ENCODE data around the gene PSMB7. TPM values are rescaled to one million over a fixed set of nuclear protein-coding genes. Genes with fewer than 3 reads are reported as not detected.

Gene PSMB7
- total and polyA plus RNA-seq, 2 of the 4 experiments (the other 2 are of a cell fraction), result 340 to 430 TPM

DNA sequence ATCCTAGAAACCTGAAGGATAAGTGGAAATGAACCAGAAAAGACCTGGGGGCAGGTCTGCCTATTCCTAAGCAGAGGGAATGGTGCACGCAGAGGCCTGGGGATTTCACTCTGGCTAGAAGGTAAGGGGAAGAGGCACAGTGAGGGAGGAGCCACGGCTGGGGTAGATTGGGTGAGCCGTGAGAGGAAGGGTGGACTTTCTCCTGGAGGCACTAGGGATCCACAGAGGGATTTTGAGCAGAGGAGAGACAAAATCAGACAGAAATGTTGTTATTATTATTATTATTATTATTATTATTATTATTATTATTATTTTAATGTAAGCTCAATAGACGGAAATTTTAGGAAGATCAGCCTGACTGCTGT, 32.0 kb upstream of the PSMB7 start:
- intact Hi-C loops (cut with micrococcal nuclease), result no loop called here
- Histone ChIP-seq H3K56ac (ENCODE audit: extremely low read depth, insufficient read depth, low read length) (no peak overlapping the region), H2BK120ac (ENCODE audit: low read depth, low read length) (no peak overlapping the region), H3K18ac (ENCODE audit: low read depth, low read length) (no peak overlapping the region), H3K14ac (replicated peaks; ENCODE audit: low read depth, low read length) (no peak overlapping the region), H3K36me3 (ENCODE audit: control insufficient read depth, insufficient read depth, low read length) (no peaks in the 10 kb centered on the region), H2AK5ac (ENCODE audit: low read depth, low read length) (no peak overlapping the region), H2AFZ (replicated peaks; ENCODE audit: low read length, poor library complexity) (no peak overlapping the region), H4K5ac (ENCODE audit: low read depth, low read length) (no peak overlapping the region), H2BK15ac (ENCODE audit: low read depth, low read length) (no peak overlapping the region), H3K9ac (ENCODE audit: low read depth, low read length) (no peak overlapping the region), H2BK5ac (ENCODE audit: low read depth, low read length, poor library complexity, severe bottlenecking) (no peak overlapping the region), H4K8ac (ENCODE audit: low read depth in 2 of 2, low read length in 2 of 2) (no peak overlapping the region), H3K9me1 (ENCODE audit: insufficient read depth, low read length) (no peaks in the 10 kb centered on the region), H3K27ac (ENCODE audit: insufficient read depth, low read length) (no peak overlapping the region), H3K4ac (ENCODE audit: low read depth, low read length) (no peak overlapping the region), H3K23ac (ENCODE audit: low read depth, low read length) (no peak overlapping the region), H3K4me3 (ENCODE audit: insufficient read depth, low read depth, low read length) (no peak overlapping the region), H4K20me1 (ENCODE audit: insufficient read depth, low read length) (no peaks in the 10 kb centered on the region), H4K91ac (ENCODE audit: insufficient read depth, low read depth, low read length) (no peak overlapping the region), H3K4me2 (ENCODE audit: low read depth, low read length) (no peak overlapping the region), H3K9me3 (ENCODE audit: control insufficient read depth, insufficient read depth, low read length) (peaks cover 3% of the 10 kb centered on the region), H3K4me1 (ENCODE audit: control insufficient read depth, insufficient read depth, low read length) (no peaks in the 10 kb centered on the region), H2AK9ac (replicated peaks; ENCODE audit: low read depth, low read length, poor library complexity) (no peak overlapping the region), H3K27me3 (ENCODE audit: control insufficient read depth, insufficient read depth, low read length) (peaks cover 37% of the 10 kb centered on the region), H2BK20ac (ENCODE audit: low read depth, low read length) (no peak overlapping the region), H3K79me1 (ENCODE audit: low read depth in 1 of 2, low read length in 2 of 2) (no peaks in the 10 kb centered on the region)
- CTCF ChIA-PET, result interaction anchor here (0.6 kb wide), 1 partner anchor 622 kb away, joined by 3 read pairs; no protein-coding TSS in a partner anchor
- WGBS, 2 experiments (ENCODE audit: extremely low coverage in 2 of 2, insufficient read length in 1 of 2), result no CpG with 5 or more reads among the region's 4 CpGs
- POLR2A ChIA-PET (ENCODE audit: unreplicated experiment), result no interaction called here
- no peak for DNase-seq
- BruUV-seq (replicated peaks), result no TSS peak
- TF ChIP-seq, protein P1, sequence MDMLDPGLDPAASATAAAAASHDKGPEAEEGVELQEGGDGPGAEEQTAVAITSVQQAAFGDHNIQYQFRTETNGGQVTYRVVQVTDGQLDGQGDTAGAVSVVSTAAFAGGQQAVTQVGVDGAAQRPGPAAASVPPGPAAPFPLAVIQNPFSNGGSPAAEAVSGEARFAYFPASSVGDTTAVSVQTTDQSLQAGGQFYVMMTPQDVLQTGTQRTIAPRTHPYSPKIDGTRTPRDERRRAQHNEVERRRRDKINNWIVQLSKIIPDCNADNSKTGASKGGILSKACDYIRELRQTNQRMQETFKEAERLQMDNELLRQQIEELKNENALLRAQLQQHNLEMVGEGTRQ (IDR thresholded peaks at IDR 0.05; ENCODE audit: low read depth, low read length), result no peak
- no peak for TF ChIP-seq RFX5 (IDR thresholded peaks at IDR 0.05; ENCODE audit: low read depth, low read length)
- no peak for TF ChIP-seq POLR2A (IDR thresholded peaks at IDR 0.05; ENCODE audit: low read depth, low read length)
- TF ChIP-seq, protein P2, sequence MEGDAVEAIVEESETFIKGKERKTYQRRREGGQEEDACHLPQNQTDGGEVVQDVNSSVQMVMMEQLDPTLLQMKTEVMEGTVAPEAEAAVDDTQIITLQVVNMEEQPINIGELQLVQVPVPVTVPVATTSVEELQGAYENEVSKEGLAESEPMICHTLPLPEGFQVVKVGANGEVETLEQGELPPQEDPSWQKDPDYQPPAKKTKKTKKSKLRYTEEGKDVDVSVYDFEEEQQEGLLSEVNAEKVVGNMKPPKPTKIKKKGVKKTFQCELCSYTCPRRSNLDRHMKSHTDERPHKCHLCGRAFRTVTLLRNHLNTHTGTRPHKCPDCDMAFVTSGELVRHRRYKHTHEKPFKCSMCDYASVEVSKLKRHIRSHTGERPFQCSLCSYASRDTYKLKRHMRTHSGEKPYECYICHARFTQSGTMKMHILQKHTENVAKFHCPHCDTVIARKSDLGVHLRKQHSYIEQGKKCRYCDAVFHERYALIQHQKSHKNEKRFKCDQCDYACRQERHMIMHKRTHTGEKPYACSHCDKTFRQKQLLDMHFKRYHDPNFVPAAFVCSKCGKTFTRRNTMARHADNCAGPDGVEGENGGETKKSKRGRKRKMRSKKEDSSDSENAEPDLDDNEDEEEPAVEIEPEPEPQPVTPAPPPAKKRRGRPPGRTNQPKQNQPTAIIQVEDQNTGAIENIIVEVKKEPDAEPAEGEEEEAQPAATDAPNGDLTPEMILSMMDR (conservative IDR thresholded peaks at IDR 0.05; ENCODE audit: low read depth, low read length), result no peak
- TF ChIP-seq, protein P3, sequence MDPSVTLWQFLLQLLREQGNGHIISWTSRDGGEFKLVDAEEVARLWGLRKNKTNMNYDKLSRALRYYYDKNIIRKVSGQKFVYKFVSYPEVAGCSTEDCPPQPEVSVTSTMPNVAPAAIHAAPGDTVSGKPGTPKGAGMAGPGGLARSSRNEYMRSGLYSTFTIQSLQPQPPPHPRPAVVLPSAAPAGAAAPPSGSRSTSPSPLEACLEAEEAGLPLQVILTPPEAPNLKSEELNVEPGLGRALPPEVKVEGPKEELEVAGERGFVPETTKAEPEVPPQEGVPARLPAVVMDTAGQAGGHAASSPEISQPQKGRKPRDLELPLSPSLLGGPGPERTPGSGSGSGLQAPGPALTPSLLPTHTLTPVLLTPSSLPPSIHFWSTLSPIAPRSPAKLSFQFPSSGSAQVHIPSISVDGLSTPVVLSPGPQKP (IDR thresholded peaks at IDR 0.05; ENCODE audit: borderline replicate concordance, low read depth, low read length), result no peak
- TF ChIP-seq MAFK (IDR thresholded peaks at IDR 0.05; ENCODE audit: low read depth, low read length), result no peak
- no peak for TF ChIP-seq MXI1 (IDR thresholded peaks at IDR 0.05; ENCODE audit: borderline replicate concordance, low read depth, low read length)
- TF ChIP-seq RCOR1 (IDR thresholded peaks at IDR 0.05; ENCODE audit: insufficient replicate concordance, low read length), result no peak
- no peak for TF ChIP-seq RAD21 (IDR thresholded peaks at IDR 0.05; ENCODE audit: low read length)
- no peak for TF ChIP-seq CHD1 (IDR thresholded peaks at IDR 0.05; ENCODE audit: low read depth, low read length)
- no peak for TF ChIP-seq BHLHE40 (IDR thresholded peaks at IDR 0.05; ENCODE audit: low read depth, low read length)
- no peak for TF ChIP-seq MAZ (IDR thresholded peaks at IDR 0.05; ENCODE audit: borderline replicate concordance, low read depth, low read length)
- TF ChIP-seq CEBPB (IDR thresholded peaks at IDR 0.05; ENCODE audit: low read depth, low read length), result no peak
- TF ChIP-seq NFE2L2 (IDR thresholded peaks at IDR 0.05; ENCODE audit: low read depth, low read length), result no peak
- no peak for TF ChIP-seq FOS (IDR thresholded peaks at IDR 0.05; ENCODE audit: low read depth, low read length)
- no peak for TF ChIP-seq SMC3 (IDR thresholded peaks at IDR 0.05; ENCODE audit: low read depth, low read length)
- no peak for ATAC-seq (ENCODE audit: low read depth)
- dilution Hi-C loops (cut with HindIII; ENCODE audit: low sequenced_read_pairs, unreplicated experiment), result no loop called here
- in situ Hi-C loops (cut with MboI; ENCODE audit: low sequenced_read_pairs), result no loop called here
